ENCODE data around the gene PGA5. TPM values are rescaled to one million over a fixed set of nuclear protein-coding genes. Genes with fewer than 3 reads are reported as not detected.
"Not testable (repeated sequence)": the region's sequence is repeated elsewhere in the genome, so short reads cannot be mapped to it uniquely, and the experiment has no call there.

The PGA5 gene
- total RNA-seq, 2 donors from 2014 or later: not detected

DNA sequence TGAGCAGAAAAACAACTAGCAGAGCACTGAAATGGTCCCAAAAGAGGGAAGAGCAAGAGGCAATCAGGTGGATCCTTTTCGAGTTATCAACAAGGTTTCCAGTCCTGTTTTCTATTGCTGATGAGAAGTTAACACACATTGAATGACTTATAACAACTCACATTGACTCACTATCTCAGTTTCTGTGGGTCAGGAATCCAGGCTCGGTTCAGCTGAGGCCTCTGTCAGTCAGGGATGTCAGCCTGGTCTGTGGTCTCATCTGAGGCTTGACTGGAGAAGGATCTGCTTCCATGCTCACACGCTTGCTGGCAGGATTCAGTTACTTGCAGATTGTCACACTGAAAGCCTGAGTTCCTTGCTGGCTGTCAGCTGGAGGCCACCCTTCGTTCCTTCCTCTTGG is 3.8 kb upstream of the PGA5 start:
- H3K9me3 Mint-ChIP-seq; H3K27me3 Mint-ChIP-seq (ENCODE audit: low read depth); DNase-seq; H3K36me3 Mint-ChIP-seq (ENCODE audit: insufficient read depth in 2 of 2); H3K27ac Mint-ChIP-seq; H3K4me3 Mint-ChIP-seq; H3K4me1 Mint-ChIP-seq (ENCODE audit: low read depth): not testable (repeated sequence)
- ATAC-seq (replicated peaks in 1 of 2): peak; percentile 31 to 55

DNA sequence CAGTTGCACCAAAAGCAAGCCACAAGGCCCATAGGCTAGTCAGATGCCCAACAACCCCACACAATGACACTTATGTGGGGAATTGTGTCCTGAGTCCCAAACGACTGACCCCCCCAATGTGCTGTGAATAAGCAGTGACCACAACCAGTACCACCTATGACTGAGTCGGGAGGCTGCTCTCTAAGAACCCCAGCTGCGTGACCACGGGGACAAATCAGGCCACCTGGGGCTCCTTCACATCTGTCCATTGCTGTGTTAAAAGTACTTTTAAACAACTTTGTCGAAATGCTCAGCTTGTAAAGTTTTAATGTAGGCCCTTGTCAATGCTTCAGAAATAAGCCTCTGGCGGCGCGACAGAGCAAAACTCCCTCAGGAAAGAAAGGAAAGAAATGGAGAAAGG is 687 bp upstream of the PGA5 start:
- not testable (repeated sequence) for H3K4me1 Mint-ChIP-seq (ENCODE audit: low read depth); H3K27ac Mint-ChIP-seq; ATAC-seq (replicated peaks in 1 of 2); DNase-seq; H3K4me3 Mint-ChIP-seq; H3K27me3 Mint-ChIP-seq (ENCODE audit: low read depth); H3K36me3 Mint-ChIP-seq (ENCODE audit: insufficient read depth in 2 of 2); H3K9me3 Mint-ChIP-seq

DNA sequence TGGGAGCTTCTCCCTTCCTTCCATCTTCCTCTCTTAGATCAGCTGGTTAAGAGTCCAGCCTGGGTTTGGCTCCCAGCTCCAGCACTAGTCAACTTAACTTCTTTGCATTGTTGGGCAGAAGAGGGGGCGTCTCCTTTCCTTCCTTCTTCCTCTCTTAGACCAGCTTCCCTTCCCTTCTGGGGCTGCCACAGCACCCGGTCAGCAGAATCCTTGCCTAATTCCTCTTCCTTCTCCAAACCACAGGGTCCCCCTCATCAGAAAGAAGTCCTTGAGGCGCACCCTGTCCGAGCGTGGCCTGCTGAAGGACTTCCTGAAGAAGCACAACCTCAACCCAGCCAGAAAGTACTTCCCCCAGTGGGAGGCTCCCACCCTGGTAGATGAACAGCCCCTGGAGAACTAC is 551 bp downstream of the PGA5 start:
- not testable (repeated sequence) for H3K27ac Mint-ChIP-seq; H3K9me3 Mint-ChIP-seq; ATAC-seq (replicated peaks in 1 of 2); H3K4me3 Mint-ChIP-seq; H3K27me3 Mint-ChIP-seq (ENCODE audit: low read depth); DNase-seq; H3K36me3 Mint-ChIP-seq (ENCODE audit: insufficient read depth in 2 of 2); H3K4me1 Mint-ChIP-seq (ENCODE audit: low read depth)

DNA sequence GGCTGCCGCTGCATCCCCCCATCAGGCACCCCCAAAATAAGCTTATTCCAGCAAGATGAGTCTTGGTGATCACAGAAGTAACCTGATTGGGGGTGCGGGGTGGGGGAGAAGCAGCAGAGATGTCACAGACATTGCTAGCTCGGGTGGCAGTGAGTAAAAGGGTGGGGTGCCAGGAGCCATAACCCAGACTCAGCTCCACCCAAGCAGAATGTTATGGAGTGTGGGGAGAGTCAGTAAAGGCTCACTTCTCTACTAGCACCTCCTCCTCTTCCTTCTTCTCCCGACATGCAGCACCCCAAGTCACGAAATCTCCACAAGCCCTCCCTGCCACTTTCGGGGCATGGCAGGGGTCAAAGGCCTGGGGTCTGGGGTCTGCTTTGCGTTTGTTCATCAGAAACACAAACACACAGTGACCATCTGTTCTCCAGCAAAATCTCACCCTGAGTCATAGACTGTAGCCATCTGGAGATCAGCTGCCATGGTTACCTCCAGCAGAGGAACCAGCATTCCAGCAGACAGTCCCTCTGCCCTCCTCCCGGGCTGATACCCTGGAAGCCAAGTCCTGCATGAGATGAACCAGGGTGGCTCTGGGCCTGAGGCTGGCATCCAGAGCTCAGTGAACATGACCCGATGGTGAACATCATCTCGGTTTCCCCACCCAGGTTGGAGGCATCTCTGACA is 4.4 kb downstream of the PGA5 start:
- ATAC-seq (replicated peaks in 1 of 2); H3K27ac Mint-ChIP-seq; H3K9me3 Mint-ChIP-seq; H3K36me3 Mint-ChIP-seq (ENCODE audit: insufficient read depth in 2 of 2); DNase-seq; H3K27me3 Mint-ChIP-seq (ENCODE audit: low read depth); H3K4me1 Mint-ChIP-seq (ENCODE audit: low read depth); H3K4me3 Mint-ChIP-seq: not testable (repeated sequence)

DNA sequence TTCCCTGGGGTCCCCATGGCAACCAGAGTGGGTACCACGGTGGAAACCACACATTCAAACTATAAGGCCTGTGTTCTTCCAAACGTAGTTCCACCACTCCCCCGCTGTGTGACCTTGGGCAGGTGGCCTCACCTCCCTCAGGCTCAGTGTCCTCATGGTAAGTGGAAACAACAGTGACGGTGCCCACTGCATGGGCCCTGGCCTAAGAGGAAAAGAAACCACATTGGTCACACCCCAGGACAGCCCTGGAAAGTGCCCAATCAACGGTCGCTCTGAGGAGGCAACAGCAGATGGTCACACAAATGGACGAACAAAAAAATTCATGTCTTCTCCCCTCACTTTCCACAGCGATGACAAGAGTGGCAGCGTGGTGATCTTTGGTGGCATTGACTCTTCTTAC is 7.1 kb downstream of the PGA5 start:
- not testable (repeated sequence) for ATAC-seq (replicated peaks in 1 of 2); H3K4me1 Mint-ChIP-seq (ENCODE audit: low read depth); H3K27me3 Mint-ChIP-seq (ENCODE audit: low read depth); H3K36me3 Mint-ChIP-seq (ENCODE audit: insufficient read depth in 2 of 2); H3K9me3 Mint-ChIP-seq; H3K27ac Mint-ChIP-seq; DNase-seq; H3K4me3 Mint-ChIP-seq

DNA sequence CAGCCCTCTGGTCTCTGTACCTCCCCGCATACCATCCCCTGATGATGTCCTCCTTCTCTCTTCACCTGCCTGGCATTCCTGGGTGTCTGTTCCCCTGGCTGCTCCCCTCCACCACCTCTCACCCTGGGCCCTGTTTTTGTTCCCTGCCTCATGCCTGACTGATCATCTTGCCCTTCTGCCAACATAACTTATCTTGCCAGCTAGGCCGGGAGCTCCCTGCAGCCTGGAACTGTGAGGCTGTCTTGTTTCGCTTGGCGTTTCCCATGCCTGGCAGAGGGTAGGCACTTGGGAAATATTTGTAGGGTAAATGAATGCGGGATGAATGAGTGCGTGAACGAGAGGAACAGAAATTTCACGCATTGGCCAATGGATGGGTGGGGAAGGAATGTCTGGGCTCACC is 8.2 kb downstream of the PGA5 start:
- not testable (repeated sequence) for DNase-seq; H3K9me3 Mint-ChIP-seq; H3K4me1 Mint-ChIP-seq (ENCODE audit: low read depth); H3K27ac Mint-ChIP-seq; H3K36me3 Mint-ChIP-seq (ENCODE audit: insufficient read depth in 2 of 2); ATAC-seq (replicated peaks in 1 of 2); H3K4me3 Mint-ChIP-seq; H3K27me3 Mint-ChIP-seq (ENCODE audit: low read depth)

DNA sequence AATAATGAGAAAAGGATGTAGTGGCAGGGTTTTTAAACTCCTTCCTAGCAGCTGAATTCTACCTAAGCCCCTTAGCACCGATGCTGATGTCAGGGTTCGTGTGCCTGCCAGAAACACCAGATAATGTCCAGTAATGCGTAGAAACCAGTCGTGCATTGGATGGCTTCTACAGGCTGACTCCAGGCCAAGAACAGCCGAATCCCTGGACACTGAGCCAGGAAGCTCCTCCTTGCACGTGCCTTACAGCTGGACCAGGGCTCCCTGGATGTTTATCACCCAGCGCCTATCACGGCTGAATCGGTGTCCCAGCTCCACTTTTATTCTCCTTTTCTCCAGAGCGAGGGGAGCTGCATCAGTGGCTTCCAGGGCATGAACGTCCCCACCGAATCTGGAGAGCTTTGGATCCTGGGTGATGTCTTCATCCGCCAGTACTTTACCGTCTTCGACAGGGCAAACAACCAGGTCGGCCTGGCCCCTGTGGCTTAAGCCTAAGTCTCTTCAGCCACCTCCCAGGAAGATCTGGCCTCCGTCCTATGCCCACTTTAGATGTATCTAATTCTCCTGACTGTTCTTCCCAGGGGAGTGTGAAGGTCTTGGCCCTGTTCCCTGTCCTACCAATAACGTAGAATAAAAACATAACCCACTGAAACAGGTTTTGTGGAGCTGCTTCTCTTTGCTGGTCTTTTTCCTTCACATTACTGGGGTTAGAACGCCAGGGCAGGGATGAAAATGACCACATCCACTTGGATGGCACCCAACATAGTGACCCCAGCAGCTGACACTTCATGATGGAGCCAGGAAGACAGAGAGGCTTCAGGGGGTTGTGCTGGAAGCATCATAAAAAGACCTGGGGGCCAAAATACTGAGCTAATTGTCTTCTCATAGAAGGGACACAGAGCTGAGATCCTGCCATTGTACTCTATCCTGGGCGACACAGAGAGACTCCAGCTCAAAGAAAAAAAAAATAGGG is 10.1 kb downstream of the PGA5 start:
- ATAC-seq (replicated peaks in 1 of 2); H3K9me3 Mint-ChIP-seq; H3K4me1 Mint-ChIP-seq (ENCODE audit: low read depth); H3K27ac Mint-ChIP-seq; H3K36me3 Mint-ChIP-seq (ENCODE audit: insufficient read depth in 2 of 2); H3K4me3 Mint-ChIP-seq; DNase-seq; H3K27me3 Mint-ChIP-seq (ENCODE audit: low read depth): not testable (repeated sequence)

DNA sequence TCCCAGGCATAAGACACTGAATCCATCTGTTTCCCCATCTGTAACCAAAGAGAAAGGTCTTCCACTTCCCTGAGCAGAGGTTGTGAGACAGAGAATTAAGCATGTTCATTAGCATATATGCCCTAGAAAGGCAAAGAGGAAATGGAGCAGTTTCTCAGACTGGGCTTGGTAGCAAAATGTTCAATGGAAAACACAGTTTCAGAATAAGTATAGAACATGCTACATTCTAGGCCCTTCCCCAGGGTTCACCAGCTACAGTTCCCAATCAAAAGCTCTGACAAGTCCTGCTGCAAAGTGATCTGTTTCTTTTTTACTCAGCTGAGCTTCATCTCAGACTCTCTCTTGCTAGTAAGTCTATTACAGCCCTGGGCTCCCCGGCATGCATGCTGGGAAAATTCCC is 11.4 kb downstream of the PGA5 start:
- H3K4me1 Mint-ChIP-seq (ENCODE audit: low read depth); DNase-seq; H3K27me3 Mint-ChIP-seq (ENCODE audit: low read depth); H3K9me3 Mint-ChIP-seq; ATAC-seq (replicated peaks in 1 of 2); H3K27ac Mint-ChIP-seq; H3K4me3 Mint-ChIP-seq; H3K36me3 Mint-ChIP-seq (ENCODE audit: insufficient read depth in 2 of 2): not testable (repeated sequence)

DNA sequence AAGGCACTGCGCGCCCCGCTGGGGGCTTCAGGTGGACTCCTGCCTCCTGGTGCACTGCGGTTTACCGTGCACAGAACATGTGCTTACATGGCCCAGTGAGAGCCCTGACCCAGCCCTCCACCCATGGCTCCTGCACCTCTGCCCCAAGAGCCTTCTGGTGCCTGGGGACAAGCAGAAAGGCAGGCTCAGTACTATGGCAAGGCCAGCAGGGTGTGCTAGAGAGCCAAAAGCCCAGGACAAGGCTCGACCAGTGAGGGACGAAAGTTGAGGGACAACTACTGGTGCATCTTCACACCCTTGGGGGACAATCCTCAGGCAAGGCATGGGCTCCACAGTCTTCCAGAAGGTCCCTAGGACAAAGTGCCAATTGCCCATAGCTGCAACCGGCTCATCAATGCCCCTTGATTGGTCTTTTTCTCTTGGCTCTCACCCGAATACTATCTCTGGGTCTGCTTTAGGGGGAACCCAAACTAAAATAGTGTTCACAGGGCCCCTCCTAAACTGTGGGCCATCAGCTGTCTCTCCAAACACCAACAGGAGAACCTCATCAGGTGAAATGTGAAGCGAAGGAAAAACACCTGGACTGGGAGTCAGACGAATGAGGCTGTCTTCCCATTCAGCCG is 13.5 kb downstream of the PGA5 start:
- Mint-ChIP-seq H3K27me3 (ENCODE audit: low read depth) (no peaks in the 10 kb centered on the region), H3K4me3 (no peak overlapping the region), H3K36me3 (ENCODE audit: insufficient read depth in 2 of 2) (no peaks in the 10 kb centered on the region), H3K27ac (no peak overlapping the region), H3K4me1 (ENCODE audit: low read depth) (no peaks in the 10 kb centered on the region), H3K9me3 (no peaks in the 10 kb centered on the region)
- DNase-seq (peak; percentile 72 to 77), ATAC-seq (replicated peaks in 1 of 2) (peak; percentile 83 to 88)

DNA sequence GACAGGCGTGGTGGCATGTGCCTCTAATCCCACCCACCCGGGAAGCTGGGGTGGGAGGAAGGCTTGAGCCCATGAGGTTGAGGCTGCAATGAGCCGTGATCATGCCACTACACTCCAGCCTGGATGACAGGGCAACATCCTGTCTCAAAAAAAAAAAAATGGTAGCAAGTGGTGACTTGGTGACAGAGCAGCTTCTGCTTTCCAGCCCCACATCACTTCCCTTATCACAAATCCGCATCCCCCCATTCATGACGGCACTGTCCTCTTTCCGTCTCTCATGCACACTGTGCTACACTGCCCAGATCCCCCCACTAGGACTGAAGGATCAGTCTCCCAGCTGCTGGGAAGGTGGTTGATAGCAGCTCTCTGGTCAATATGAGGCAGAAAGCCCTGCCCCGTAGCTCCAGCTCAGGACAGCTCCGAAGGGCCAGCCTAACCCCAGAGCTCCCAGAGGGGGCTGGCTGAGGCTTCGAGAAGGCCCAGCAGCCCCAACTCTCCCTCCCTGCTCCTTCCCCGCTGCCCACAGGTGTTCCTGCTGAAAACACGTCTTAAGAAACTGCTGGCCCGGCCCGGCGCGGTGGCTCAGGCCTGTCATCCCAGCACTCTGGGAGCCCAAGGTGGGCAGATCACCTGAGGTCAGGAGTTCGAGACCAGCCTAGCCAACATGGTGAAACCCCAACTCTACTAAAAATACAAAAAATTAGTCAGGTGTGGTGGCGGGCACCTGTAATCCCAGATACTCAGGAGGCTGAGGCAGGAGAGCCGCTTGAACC is 15.9 kb downstream of the PGA5 start:
- Mint-ChIP-seq H3K27me3 (ENCODE audit: low read depth) (no peaks in the 10 kb centered on the region), H3K4me1 (ENCODE audit: low read depth) (no peaks in the 10 kb centered on the region), H3K4me3 (no peak overlapping the region), H3K36me3 (ENCODE audit: insufficient read depth in 2 of 2) (no peaks in the 10 kb centered on the region), H3K27ac (no peak overlapping the region), H3K9me3 (no peaks in the 10 kb centered on the region)
- ATAC-seq (replicated peaks in 1 of 2) (no peak), DNase-seq (no peak)

DNA sequence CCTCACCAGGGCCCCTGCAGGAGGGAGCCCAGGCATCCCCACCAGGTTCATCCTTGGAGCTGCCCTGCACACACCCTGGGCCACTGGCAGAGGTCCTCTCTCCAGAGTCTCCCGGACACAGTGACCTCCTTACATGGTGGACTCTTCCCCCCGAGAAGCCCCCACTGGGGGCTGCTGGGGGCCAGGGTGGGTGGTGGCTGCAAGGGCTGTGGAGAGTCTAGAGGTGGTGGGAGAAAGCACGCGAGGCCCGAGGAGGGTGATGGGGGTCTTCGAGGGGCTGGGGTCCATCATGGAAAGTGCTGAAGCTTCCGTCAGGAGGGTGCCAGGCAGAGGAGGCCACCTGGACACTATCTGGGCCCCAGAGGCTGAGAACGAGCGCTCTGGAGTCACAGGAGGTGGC is 17.6 kb downstream of the PGA5 start:
- Mint-ChIP-seq H3K36me3 (ENCODE audit: insufficient read depth in 2 of 2) (no peaks in the 10 kb centered on the region), H3K27ac (no peak overlapping the region), H3K27me3 (ENCODE audit: low read depth) (no peaks in the 10 kb centered on the region), H3K9me3 (no peaks in the 10 kb centered on the region), H3K4me1 (ENCODE audit: low read depth) (no peaks in the 10 kb centered on the region), H3K4me3 (no peak overlapping the region)
- DNase-seq (no peak), ATAC-seq (replicated peaks in 1 of 2) (no peak)

DNA sequence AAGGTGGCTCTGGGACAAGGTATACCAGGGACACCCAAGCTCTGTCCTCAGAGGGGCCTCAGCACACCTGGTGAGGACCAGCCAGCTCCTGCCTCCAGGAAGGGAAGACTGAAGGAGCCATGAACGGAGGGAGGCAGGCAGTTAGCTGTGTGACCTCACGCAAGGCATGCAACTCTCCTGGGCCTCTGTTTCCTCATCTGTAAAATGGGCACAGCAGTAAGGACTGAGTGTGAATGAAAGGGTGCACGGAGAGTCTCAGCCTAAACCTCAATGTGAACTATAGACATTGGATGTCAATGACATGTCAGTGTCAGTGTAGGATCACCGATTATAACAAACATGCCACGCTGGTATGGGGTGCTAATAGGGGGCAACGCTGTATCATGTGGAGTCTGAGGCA is 18.4 kb downstream of the PGA5 start:
- ATAC-seq (replicated peaks in 1 of 2) (no peak), DNase-seq (no peak)
- Mint-ChIP-seq H3K36me3 (ENCODE audit: insufficient read depth in 2 of 2) (no peaks in the 10 kb centered on the region), H3K4me3 (no peak overlapping the region), H3K4me1 (ENCODE audit: low read depth) (no peaks in the 10 kb centered on the region), H3K27ac (no peak overlapping the region), H3K9me3 (no peaks in the 10 kb centered on the region), H3K27me3 (ENCODE audit: low read depth) (no peaks in the 10 kb centered on the region)

DNA sequence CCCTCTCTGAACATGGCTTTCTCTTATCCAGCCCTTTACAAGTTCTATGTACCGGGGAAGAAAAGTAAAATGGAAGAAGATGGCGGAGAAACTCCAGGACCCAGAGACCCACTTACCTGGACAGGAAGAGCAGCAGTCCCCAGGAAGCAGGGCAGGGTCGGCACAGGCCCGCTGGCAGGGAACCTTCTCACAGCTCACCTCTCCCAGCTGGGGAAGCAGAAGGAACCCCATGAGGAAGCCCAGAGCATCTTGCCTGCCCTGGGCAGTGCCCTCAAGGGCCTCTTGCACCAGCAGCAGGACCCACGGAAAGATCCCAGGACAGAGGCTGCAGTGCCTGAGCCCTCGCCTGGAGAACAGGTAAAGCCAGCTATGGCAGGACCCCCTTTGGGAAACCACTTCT is 23.4 kb downstream of the PGA5 start:
- Mint-ChIP-seq H3K4me3 (no peak overlapping the region), H3K4me1 (ENCODE audit: low read depth) (no peaks in the 10 kb centered on the region), H3K36me3 (ENCODE audit: insufficient read depth in 2 of 2) (no peaks in the 10 kb centered on the region), H3K9me3 (no peaks in the 10 kb centered on the region), H3K27me3 (ENCODE audit: low read depth) (no peaks in the 10 kb centered on the region), H3K27ac (no peak overlapping the region)
- DNase-seq (no peak), ATAC-seq (replicated peaks in 1 of 2) (no peak)

Data from activated T-cell treated with anti-CD3 and anti-CD28 coated beads, Interleukin-2, amount 50 U/mL, for 72 hours (primary cell).